OCI-M2 (cell line): Measurements from ENCODE around the gene DEFB119.
"Not testable (repeated sequence)": the region's sequence is repeated elsewhere in the genome, so short reads cannot be mapped to it uniquely, and the experiment has no call there.

Experiments
- DNase-seq: peaks from one replicate; lab custom pipeline; 2025; ENCODE audit not compliant: unreplicated experiment; lab: John Stamatoyannopoulos, UW

Gene DEFB119

DNA sequence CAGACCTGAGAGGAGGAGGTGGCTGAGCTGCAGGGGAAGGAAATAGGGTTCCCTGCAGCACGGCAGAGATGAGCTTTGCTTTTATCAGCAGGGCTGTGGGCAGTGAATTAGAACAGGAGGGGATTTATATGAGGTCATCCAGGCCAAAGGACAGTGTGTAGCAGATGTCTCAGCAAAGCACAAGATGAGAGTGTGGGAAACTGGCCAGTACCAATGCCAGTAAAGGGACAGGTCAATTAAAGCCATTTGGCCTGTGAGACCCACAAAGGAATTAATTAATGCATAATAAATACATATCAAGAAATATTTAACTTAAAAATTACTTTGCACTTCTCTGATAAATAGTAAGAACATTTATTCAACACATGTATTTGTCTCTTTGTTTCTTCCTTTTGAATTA lies at the start of gene DEFB119:
TSS of gene DEFB119 (minus strand) at position 101 of the 400 bp plus-strand sequence. CDS start 107 bp downstream, outside the sequence.
- no peak for DNase-seq

GRCh38 chr20:31430568-31431115 lies 40.3 kb upstream of the DEFB119 start:
- DNase-seq, result no peak

- not testable (repeated sequence) for DNase-seq
These were observed 37.2 kb upstream of the DEFB119 start for GRCh38 chr20:31427576-31427975.

DNA sequence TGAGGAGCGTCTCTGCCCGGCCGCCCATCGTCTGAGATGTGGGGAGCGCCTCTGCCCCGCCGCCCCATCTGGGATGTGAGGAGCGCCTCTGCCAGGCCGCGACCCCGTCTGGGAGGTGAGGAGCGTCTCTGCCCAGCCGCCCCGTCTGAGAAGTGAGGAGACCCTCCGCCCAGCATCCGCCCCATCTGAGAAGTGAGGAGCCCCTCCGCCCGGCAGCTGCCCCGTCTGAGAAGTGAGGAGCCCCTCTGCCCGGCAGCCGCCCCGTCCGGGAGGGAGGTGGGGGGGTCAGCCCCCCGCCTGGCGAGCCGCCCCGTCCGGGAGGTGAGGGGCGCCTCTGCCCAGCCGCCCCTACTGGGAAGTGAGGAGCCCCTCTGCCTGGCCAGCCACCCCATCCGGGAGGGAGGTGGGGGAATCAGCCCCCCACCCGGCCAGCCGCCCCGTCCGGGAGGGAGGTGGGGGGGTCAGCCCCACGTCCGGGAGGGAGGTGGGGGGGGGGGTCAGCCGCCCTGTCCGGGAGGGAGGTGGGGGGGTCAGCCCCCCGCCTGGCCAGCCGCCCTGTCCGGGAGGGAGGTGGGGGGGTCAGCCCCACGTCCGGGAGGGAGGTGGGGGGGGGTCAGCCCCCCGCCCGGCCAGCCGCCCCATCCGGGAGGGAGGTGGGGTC lies 36.6 kb upstream of the DEFB119 start:
- DNase-seq, result not testable (repeated sequence)

- no peak for DNase-seq
These were observed 35.4 kb upstream of the DEFB119 start for GRCh38 chr20:31425797-31426196.

DNA sequence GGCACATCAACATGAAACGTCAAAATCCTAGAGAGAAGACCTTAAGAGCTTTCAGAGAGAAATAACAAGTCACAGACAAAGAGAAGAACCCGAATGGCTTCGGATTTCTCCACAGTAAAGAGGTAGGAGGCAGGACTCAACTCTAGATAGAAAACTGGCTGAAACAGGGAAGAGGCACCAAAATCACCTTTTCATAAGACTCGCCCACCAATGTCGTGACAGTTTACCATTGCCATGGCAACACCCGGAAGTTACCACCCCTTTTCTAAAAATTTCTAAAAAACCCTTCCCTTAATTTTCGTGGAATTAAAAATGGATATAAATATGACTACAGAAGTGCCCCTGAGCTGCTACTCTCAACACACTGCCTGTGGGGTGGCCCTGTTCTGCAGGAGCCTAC lies 27.9 kb upstream of the DEFB119 start:
- no peak for DNase-seq

GRCh38 chr20:31415653-31416052 lies 25.3 kb upstream of the DEFB119 start:
- no peak for DNase-seq

- no peak for DNase-seq
These were observed 24.0 kb upstream of the DEFB119 start for GRCh38 chr20:31414381-31414780.

DNA sequence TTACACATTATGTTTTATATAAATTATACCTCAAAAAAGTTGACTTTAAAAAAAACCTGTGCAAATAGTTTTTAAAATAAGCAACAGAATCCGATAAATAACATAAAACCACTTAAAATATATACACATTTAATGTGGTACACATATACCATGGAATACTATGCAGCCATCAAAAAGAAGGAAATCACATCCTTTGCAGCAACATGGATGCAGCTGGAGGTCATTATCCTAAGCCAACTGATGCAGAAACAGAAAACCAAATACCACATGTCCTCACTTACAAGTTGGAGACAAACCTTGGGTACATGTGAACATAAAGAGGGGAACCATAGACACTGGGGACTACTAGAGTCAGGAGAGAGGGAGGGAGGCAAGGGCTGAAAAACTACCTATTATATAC lies 19.6 kb upstream of the DEFB119 start:
- DNase-seq, result no peak

DNA sequence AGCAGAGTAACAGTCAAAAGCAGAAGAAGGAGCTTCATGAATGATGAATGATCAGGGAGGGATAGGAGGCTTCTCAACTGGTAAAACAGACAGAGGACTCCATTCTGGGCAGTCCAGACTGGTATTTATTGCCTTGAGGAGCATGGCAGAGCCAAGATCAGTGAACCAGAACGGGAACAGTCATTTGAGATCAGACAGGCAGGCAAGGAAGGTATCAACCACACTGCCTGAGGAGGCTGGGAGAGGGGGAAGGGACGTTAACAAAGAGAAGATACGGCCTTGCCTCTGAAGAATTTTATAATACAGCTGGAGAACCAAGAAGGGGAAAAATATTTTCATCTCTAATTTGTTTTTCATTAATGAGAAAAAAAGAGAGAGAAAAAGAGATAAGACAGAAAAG lies 15.7 kb upstream of the DEFB119 start, which contains the start of gene DEFB121:
TSS of gene DEFB121 (minus strand) at position 101 of the 400 bp plus-strand sequence. CDS start at position 38, 63 bp downstream.
- no peak for DNase-seq

- no peak for DNase-seq
These were observed 13.5 kb upstream of the DEFB119 start for GRCh38 chr20:31403886-31404285.

DNA sequence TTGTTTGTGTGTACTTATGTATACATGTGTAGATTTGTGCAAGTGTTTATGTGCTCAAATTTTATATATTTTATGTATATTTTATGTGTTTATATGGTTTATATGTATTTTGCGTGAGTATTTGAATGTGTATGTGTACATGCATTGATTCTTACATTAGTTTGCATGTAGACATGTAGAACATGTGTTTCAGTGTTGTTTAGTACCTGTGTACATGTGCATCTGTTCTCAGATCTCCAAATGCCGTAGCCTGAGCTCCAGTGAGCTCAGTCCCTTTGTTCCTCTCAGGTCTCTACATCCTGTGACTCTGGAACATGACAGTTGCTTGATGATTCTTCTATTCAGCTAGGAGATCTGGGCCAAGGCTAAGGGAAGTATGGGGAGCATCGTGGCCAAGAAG lies 4.5 kb upstream of the DEFB119 start:
- no peak for DNase-seq

GRCh38 chr20:31392836-31393235 lies 2.4 kb upstream of the DEFB119 start:
- no peak for DNase-seq

DNA sequence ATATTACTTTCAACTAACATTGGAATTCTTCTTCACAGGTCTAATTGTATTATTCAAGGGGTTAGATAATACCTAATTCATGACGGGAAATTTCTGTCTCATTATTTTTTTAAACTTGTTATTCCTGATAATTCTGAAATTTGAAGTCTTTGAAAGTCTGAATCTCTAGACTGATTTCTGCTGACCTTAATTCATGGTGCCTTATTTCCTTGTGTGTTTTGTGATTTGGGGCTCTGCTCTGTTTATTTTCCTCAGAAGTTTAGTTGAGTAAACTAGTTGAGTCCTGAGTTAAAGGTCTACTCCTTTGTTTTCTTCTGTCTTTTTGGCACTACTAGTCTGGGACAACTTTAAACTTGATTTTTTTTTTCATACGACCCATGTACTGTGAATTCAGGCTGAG lies 16.0 kb downstream of the DEFB119 start:
- DNase-seq, result no peak

DNA sequence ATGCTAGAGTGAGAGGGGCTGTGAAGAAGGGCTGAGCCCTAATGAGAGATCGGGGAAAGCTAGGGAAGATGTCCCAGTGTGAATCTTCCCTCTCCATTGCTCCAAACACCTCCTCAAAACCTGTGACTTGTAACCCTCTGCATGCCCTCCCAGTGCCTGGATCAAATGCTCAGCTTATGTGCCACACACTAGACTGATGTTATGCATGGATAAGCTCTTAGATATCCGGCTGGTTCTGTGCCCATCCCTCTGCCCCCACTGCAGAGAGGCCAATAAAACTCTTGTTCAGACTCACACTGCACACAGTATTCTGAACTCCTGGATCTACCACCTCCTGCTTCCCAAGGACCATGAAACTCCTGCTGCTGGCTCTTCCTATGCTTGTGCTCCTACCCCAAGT lies 22.1 kb downstream of the DEFB119 start, which contains the start of gene DEFB118:
TSS of gene DEFB118 (plus strand) at position 301 of the 400 bp plus-strand sequence. CDS start at position 351, 50 bp downstream.
- no peak for DNase-seq

DNA sequence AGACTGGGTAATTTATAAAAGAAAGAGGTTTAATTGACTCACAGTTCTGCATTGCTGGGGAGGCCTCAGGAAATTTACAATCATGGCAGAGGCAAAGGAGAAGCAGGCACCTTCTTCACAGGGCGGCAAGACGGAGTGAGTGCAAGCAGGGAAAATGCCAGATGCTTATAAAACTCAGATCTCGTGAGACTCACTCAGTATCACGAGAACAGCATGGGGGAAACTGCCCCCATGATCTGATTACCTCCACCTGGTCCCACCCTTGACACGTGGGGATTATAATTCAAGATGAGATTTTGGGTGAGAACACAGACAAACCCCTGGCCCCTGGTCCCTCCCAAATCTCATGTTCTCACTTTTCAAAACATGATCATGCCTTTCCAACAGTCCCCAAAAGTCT lies 26.1 kb downstream of the DEFB119 start:
- DNase-seq, result not testable (repeated sequence)

DNA sequence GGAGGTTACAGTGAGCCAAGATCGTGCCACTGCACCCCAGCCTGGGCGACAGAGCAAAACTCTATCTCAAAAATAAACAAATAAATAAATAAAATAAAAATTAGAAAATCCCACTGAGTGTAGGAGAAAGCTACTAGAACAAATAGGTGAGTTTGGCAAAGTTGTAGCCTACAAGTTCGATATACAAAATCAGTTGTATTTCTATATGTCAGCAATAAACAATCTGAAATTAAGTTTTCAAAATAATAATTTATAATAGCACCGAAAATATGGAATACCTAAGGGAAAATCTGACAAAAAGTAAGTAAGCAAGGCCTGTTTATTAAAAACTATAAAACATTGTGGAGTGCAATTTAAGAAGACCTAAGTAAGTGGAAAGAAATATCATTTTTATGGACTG lies 27.1 kb downstream of the DEFB119 start:
- DNase-seq, result no peak

DNA sequence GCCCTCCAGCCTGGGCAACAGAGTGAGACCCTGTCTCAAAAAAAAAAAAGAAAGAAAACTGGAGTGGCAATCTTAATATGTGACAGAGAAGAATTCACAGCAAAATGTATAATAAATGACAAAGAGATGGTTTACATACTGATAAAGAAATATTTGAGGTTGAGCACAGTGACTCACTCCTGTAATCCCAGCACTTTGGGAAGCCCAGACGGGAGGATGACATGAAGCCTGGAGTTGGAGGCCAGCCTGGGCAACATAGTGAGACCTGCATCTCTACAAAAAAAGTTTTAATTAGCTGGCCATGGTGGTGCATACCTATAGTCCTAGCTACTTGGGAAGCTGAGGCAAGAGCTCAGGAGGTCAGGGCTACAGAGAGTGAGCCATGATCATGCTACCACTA lies 34.4 kb downstream of the DEFB119 start:
- DNase-seq, result no peak

DNA sequence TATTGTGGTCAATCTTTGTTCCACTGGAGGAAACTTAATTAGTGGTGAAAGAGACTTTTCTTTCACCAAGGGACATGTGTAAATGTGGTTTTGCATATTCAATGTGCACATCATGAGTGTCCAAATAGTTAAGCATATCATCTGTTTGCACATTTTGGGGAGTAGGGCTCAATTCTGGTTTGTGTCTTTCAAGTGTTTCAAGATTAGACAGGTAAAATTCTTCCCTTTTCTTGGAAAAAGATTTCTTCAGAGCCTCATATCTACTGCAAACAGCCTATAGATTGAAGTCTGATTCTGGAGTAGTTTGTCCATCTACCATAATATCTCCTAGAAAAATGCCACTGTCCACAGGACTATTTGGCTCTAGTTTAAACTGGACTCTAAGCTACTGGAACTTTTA lies 48.9 kb downstream of the DEFB119 start:
- DNase-seq, result no peak

DNA sequence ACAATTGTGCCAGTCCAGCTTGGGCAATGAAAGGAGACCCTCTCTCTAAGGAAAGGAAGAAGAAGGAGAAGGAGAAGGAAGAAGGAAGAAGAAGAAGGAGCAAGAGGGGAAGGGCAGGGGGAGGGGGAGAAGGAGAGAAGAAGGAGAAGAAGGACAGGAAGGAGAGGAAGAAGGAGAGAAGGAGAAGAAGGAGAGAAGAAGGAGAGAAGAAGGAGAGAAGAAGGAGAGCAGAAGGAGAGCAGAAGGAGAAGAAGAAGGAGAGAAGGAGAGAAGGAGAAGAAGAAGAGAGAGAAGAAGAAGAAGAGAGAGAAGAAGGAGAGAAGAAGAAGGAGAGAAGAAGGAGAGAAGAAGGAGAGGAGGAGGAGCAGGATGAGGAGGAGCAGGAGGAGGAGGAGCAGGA lies 59.5 kb downstream of the DEFB119 start:
- no peak for DNase-seq
